WTC11 (cell line): ENCODE measurements around the gene AXL. TPM values are rescaled to one million over a fixed set of nuclear protein-coding genes. Genes with fewer than 3 reads are reported as not detected.
A peak's percentile ranks its signal among the peaks of the same experiment; 100 is the strongest.

Source experiments
- ATAC-seq: fragments of 200-7000 bp; cut with Tn5 transposase; 2 replicates; pipeline ENCODE4 v1.10.0; 2021; ENCODE audit warnings: mild to moderate bottlenecking, moderate library complexity
- CTCF ChIA-PET: fragments of 300-600 bp; sonication (Branson Sonifier 250); formaldehyde crosslinking; loops from one replicate; lab custom pipeline; 2021; ENCODE audit warnings: antibody characterized with exemption; lab: Charles Lee
- POLR2A ChIA-PET: fragments of 350-600 bp; sonication (Branson Sonifier 250); formaldehyde crosslinking; loops from one replicate; lab custom pipeline; 2021; ENCODE audit warnings: antibody characterized with exemption; lab: Charles Lee
- DNase-seq: peaks from one replicate; pipeline ENCODE4 v3.0.0; 2021; ENCODE audit warnings: low spot score
- H3K27ac Mint-ChIP-seq: 2 replicates; pipeline ENCODE4 v1.8.0; 2021; ENCODE audit warnings: mixed read lengths
- H3K27me3 Mint-ChIP-seq: 2 replicates; pipeline ENCODE4 v1.8.0; 2021; ENCODE audit warnings: low read depth, mild to moderate bottlenecking, moderate library complexity, mixed read lengths
- H3K36me3 Mint-ChIP-seq: 2 replicates; pipeline ENCODE4 v1.8.0; 2021; ENCODE audit warnings: mixed read lengths
- H3K4me1 Mint-ChIP-seq: 2 replicates; pipeline ENCODE4 v1.8.0; 2022; ENCODE audit warnings: mixed read lengths
- H3K4me3 Mint-ChIP-seq: 2 replicates; pipeline ENCODE4 v1.8.0; 2021; ENCODE audit warnings: mild to moderate bottlenecking, moderate library complexity, mixed read lengths
- H3K9me3 Mint-ChIP-seq: 2 replicates; pipeline ENCODE4 v1.8.0; 2021; ENCODE audit warnings: mixed read lengths
- ATF1 ChIP-seq: sonication (generic); formaldehyde crosslinking; IDR thresholded peaks from 2 replicates; pipeline ENCODE4 v1.8.1; 2023; ENCODE audit warnings: mild to moderate bottlenecking, moderate library complexity, missing genetic modification reagents
- EMX1 ChIP-seq: fragments of 250-450 bp; sonication (Bioruptor Pico); IDR thresholded peaks from 2 replicates; pipeline ENCODE4 v1.8.0; 2021; ENCODE audit warnings: mild to moderate bottlenecking
- NFE2L1 ChIP-seq: sonication (generic); formaldehyde crosslinking; IDR thresholded peaks from 2 replicates; pipeline ENCODE4 v1.8.1; 2023; ENCODE audit warnings: missing genetic modification reagents
- NR1H2 ChIP-seq: sonication (generic); formaldehyde crosslinking; IDR thresholded peaks from 2 replicates; pipeline ENCODE4 v1.9.0; 2021; ENCODE audit warnings: mild to moderate bottlenecking, moderate library complexity, missing genetic modification reagents
- NR3C1 ChIP-seq: sonication (generic); formaldehyde crosslinking; conservative IDR thresholded peaks from 2 replicates; pipeline ENCODE4 v1.8.1; 2023; ENCODE audit warnings: low read depth, mild to moderate bottlenecking, missing genetic modification reagents
- ZNF423 ChIP-seq: fragments of 250-450 bp; sonication (Bioruptor Pico); IDR thresholded peaks from 2 replicates; pipeline ENCODE4 v2.1.2; 2022; ENCODE audit warnings: mild to moderate bottlenecking, moderate library complexity
- ZNF532 ChIP-seq: fragments of 250-450 bp; sonication (Bioruptor Pico); IDR thresholded peaks from 2 replicates; pipeline ENCODE4 v1.9.0; 2021; ENCODE audit warnings: mild to moderate bottlenecking, borderline replicate concordance
- ZNF671 ChIP-seq: fragments of 250-450 bp; sonication (Bioruptor Pico); IDR thresholded peaks from 2 replicates; pipeline ENCODE4 v1.8.0; 2021; ENCODE audit warnings: mild to moderate bottlenecking
- total RNA-seq: library from RNA; stranded (reverse); gene quantifications from 3 replicates; pipeline ENCODE4 v1.2.3, GENCODE V29; 2021
- TF ChIP-seq, protein P1 (sequence below): sonication (generic); formaldehyde crosslinking; IDR thresholded peaks from 2 replicates; pipeline ENCODE4 v1.8.1; 2023; ENCODE audit warnings: mild to moderate bottlenecking, missing genetic modification reagents
- TF ChIP-seq, protein P2 (sequence below): sonication (generic); formaldehyde crosslinking; IDR thresholded peaks from 2 replicates; pipeline ENCODE4 v1.8.1; 2023; ENCODE audit warnings: mild to moderate bottlenecking, moderate library complexity, missing genetic modification reagents
- TF ChIP-seq, protein P3 (sequence below): sonication (generic); formaldehyde crosslinking; IDR thresholded peaks from 2 replicates; pipeline ENCODE4 v1.8.1; 2023; ENCODE audit warnings: mild to moderate bottlenecking, missing genetic modification reagents, moderate library complexity
- TF ChIP-seq, protein P4 (sequence below): fragments of 250-450 bp; sonication (Bioruptor Pico); IDR thresholded peaks from 2 replicates; pipeline ENCODE4 v2.1.2; 2022; ENCODE audit warnings: mild to moderate bottlenecking, moderate library complexity

AXL gene
- total RNA-seq, 1 experiment from 2014 or later: 25.0 TPM

GRCh38 chr19:41248895-41249294 is 29.9 kb downstream of the AXL start:
- ATAC-seq: peak; percentile 67
- H3K4me3 Mint-ChIP-seq: no peak overlapping the region
- peaks cover 33% of the 10 kb centered on the region for H3K36me3 Mint-ChIP-seq

GRCh38 chr19:41249707-41250423 is 30.8 kb downstream of the AXL start:
- CTCF ChIA-PET: interaction anchor here (1.2 to 3.0 kb wide), 4 partner anchors 13 to 59 kb away, joined by 4 to 28 read pairs (median 8); partner anchors contain the start of gene HNRNPUL1
- peaks cover 33% of the 10 kb centered on the region for H3K36me3 Mint-ChIP-seq

More at GRCh38 chr19:41248895-41249294, 29.9 kb downstream of the AXL start:
- TF ChIP-seq NR3C1 (CRISPR knock-in tag) (no peak), ZNF532 (CRISPR knock-in tag) (no peak), ZNF671 (CRISPR knock-in tag) (no peak)
- TF ChIP-seq, protein P1, sequence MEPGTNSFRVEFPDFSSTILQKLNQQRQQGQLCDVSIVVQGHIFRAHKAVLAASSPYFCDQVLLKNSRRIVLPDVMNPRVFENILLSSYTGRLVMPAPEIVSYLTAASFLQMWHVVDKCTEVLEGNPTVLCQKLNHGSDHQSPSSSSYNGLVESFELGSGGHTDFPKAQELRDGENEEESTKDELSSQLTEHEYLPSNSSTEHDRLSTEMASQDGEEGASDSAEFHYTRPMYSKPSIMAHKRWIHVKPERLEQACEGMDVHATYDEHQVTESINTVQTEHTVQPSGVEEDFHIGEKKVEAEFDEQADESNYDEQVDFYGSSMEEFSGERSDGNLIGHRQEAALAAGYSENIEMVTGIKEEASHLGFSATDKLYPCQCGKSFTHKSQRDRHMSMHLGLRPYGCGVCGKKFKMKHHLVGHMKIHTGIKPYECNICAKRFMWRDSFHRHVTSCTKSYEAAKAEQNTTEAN (CRISPR knock-in tag): no peak
- TF ChIP-seq, protein P2, sequence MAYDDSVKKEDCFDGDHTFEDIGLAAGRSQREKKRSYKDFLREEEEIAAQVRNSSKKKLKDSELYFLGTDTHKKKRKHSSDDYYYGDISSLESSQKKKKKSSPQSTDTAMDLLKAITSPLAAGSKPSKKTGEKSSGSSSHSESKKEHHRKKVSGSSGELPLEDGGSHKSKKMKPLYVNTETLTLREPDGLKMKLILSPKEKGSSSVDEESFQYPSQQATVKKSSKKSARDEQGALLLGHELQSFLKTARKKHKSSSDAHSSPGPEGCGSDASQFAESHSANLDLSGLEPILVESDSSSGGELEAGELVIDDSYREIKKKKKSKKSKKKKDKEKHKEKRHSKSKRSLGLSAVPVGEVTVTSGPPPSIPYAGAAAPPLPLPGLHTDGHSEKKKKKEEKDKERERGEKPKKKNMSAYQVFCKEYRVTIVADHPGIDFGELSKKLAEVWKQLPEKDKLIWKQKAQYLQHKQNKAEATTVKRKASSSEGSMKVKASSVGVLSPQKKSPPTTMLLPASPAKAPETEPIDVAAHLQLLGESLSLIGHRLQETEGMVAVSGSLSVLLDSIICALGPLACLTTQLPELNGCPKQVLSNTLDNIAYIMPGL (CRISPR knock-in tag): no peak
- TF ChIP-seq, protein P3, sequence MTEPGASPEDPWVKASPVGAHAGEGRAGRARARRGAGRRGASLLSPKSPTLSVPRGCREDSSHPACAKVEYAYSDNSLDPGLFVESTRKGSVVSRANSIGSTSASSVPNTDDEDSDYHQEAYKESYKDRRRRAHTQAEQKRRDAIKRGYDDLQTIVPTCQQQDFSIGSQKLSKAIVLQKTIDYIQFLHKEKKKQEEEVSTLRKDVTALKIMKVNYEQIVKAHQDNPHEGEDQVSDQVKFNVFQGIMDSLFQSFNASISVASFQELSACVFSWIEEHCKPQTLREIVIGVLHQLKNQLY (CRISPR knock-in tag): no peak
- no peaks in the 10 kb centered on the region for H3K27me3 Mint-ChIP-seq
- no peak for DNase-seq
- no peaks in the 10 kb centered on the region for H3K4me1 Mint-ChIP-seq
- CTCF ChIA-PET: interaction anchor here (0.5 to 3.0 kb wide), 12 partner anchors 10 to 104 kb away, joined by 3 to 28 read pairs (median 4); partner anchors contain the start of genes AXL and HNRNPUL1
- H3K27ac Mint-ChIP-seq: no peak overlapping the region
- POLR2A ChIA-PET: interaction anchor here (0.7 to 1.4 kb wide), 3 partner anchors 13 to 450 kb away, joined by 3 to 5 read pairs (median 5); partner anchors contain the start of genes EGLN2 and HNRNPUL1
- H3K9me3 Mint-ChIP-seq: peaks cover 9% of the 10 kb centered on the region

More at GRCh38 chr19:41249707-41250423, 30.8 kb downstream of the AXL start:
- Mint-ChIP-seq H3K27me3 (no peaks in the 10 kb centered on the region), H3K9me3 (peaks cover 9% of the 10 kb centered on the region), H3K27ac (peak overlapping the region; percentile 19; the same call in 1 of the 2 replicates), H3K4me1 (no peaks in the 10 kb centered on the region), H3K4me3 (no peak overlapping the region)
- TF ChIP-seq ZNF423: no peak
- no peak for TF ChIP-seq NR1H2
- TF ChIP-seq NFE2L1 (CRISPR knock-in tag): no peak
- TF ChIP-seq, protein P4, sequence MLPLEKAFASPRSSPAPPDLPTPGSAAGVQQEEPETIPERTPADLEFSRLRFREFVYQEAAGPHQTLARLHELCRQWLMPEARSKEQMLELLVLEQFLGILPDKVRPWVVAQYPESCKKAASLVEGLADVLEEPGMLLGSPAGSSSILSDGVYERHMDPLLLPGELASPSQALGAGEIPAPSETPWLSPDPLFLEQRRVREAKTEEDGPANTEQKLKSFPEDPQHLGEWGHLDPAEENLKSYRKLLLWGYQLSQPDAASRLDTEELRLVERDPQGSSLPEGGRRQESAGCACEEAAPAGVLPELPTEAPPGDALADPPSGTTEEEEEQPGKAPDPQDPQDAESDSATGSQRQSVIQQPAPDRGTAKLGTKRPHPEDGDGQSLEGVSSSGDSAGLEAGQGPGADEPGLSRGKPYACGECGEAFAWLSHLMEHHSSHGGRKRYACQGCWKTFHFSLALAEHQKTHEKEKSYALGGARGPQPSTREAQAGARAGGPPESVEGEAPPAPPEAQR (CRISPR knock-in tag): no peak
- TF ChIP-seq ATF1 (CRISPR knock-in tag): no peak
- no peak for TF ChIP-seq EMX1 (CRISPR knock-in tag)
- DNase-seq (peak; percentile 48), ATAC-seq (peak; percentile 82)
- POLR2A ChIA-PET: interaction anchor here (0.8 to 1.4 kb wide), 2 partner anchors 14 to 18 kb away, joined by 4 to 5 read pairs; partner anchors contain the start of gene HNRNPUL1
